Gastroesophageal sphincter (tissue), 3 donors: ENCODE results near the gene DOCK10.

Source experiments
- POLR2A ChIP-seq, 2 donors: fragments of 450-650 bp; IDR thresholded peaks; one replicate each; pipeline ENCODE4 v1.6.1; 2017; ENCODE audit warnings: antibody characterized with exemption in 2 of 2, mild to moderate bottlenecking in 2 of 2, moderate library complexity in 1 of 2
- TF ChIP-seq, protein P1 (sequence below), 4 experiments: fragments of 200-600 bp in 2 of 4; fragments of 450-650 bp in 2 of 4; sonication (generic) in 1 of 4; IDR thresholded peaks; one replicate each; pipeline ENCODE4 v1.5.1; 2017 to 2019; ENCODE audit warnings: antibody characterized with exemption in 4 of 4, mild to moderate bottlenecking in 2 of 4, moderate library complexity in 2 of 4

DNA sequence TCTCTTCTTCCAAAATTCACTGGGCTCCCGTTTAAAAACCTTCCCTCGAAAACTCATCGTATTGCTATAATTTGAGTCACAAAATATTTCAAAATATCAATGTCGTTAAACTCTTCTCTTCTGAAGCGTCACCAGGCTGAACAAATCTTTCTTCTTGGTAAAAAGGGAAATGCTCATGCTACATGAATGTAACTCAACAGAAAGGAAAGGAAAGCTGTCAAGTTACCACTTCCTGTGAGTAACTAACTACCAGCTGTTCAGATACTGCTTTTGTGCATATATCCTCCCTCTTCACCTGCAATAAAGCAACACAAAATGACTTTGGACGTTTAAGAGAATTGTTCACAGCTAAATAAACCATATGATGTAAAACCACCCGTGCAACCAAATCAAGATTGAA, 95.4 kb downstream of the DOCK10 start:
- TF ChIP-seq POLR2A (IDR thresholded peaks at IDR 0.05): no peak
- TF ChIP-seq, protein P1, sequence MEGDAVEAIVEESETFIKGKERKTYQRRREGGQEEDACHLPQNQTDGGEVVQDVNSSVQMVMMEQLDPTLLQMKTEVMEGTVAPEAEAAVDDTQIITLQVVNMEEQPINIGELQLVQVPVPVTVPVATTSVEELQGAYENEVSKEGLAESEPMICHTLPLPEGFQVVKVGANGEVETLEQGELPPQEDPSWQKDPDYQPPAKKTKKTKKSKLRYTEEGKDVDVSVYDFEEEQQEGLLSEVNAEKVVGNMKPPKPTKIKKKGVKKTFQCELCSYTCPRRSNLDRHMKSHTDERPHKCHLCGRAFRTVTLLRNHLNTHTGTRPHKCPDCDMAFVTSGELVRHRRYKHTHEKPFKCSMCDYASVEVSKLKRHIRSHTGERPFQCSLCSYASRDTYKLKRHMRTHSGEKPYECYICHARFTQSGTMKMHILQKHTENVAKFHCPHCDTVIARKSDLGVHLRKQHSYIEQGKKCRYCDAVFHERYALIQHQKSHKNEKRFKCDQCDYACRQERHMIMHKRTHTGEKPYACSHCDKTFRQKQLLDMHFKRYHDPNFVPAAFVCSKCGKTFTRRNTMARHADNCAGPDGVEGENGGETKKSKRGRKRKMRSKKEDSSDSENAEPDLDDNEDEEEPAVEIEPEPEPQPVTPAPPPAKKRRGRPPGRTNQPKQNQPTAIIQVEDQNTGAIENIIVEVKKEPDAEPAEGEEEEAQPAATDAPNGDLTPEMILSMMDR (IDR thresholded peaks at IDR 0.05): no peak
